HepG2 (cell line): ENCODE results near the gene GARS1. TPM values are rescaled to one million over a fixed set of nuclear protein-coding genes. Genes with fewer than 3 reads are reported as not detected.
"Not testable (repeated sequence)": the region's sequence is repeated elsewhere in the genome, so short reads cannot be mapped to it uniquely, and the experiment has no call there.

Experiments used
- ATAC-seq: fragments of 200-7000 bp; cut with Tn5 transposase; 3 replicates; pipeline ENCODE4 v1.9.1; 2020; ENCODE audit warnings: mild to moderate bottlenecking, moderate library complexity
- BruUV-seq: library from RNA; stranded (reverse); fragments of 400-500 nt; replicated peaks from 2 replicates; lab custom pipeline; 2021; lab: Mats Ljungman, UMichigan
- CTCF ChIA-PET: fragments of 300-600 bp; formaldehyde crosslinking; extraction: SDS; loops from one replicate; lab custom pipeline; 2021; ENCODE audit warnings: low total read pairs, inconsistent platforms, low intra/inter-chr PET ratio; lab: Yijun Ruan, JAX
- POLR2A ChIA-PET: fragments of 350-600 bp; sonication (Branson Sonifier 250); formaldehyde crosslinking; loops from one replicate; lab custom pipeline; 2020; ENCODE audit warnings: antibody characterized with exemption, inconsistent platforms; lab: Yijun Ruan, JAX
- DNase-seq: peaks from one replicate; pipeline ENCODE4 v3.0.0-alpha.2; 2015; ENCODE audit warnings: low spot score
- FAIRE-seq: peaks from 3 replicates; lab custom pipeline; 2011; peaks lifted over from hg19 to GRCh38; lab: Jason Lieb, UNC
- H2AFZ ChIP-seq: one replicate; pipeline ENCODE4 v1.6.1; 2011; ENCODE audit warnings: low read length, inconsistent platforms
- H3K27ac ChIP-seq: fragments of 300-600 bp; 3 replicates; pipeline ENCODE4 v1.8.0; 2011; ENCODE audit warnings: mixed run types, mild to moderate bottlenecking, mixed read lengths, low read length, inconsistent platforms; ENCODE audit not compliant: insufficient read depth; ENCODE audit errors: extremely low read length
- H3K27me3 ChIP-seq, 2 experiments: fragments of 200-600 bp in 1 of 2; 2 replicates in 1 of 2; 3 replicates in 1 of 2; pipeline versions ENCODE4 v1.6.0 to v1.8.0; 2011; ENCODE audit warnings: low read length in 2 of 2, mild to moderate bottlenecking in 2 of 2, moderate library complexity in 2 of 2, inconsistent platforms in 1 of 2; ENCODE audit not compliant: insufficient read depth in 2 of 2, control insufficient read depth in 1 of 2
- H3K36me3 ChIP-seq, 2 experiments: fragments of 200-600 bp in 1 of 2; replicated peaks in 1 of 2; 2 replicates in 1 of 2; 3 replicates in 1 of 2; pipeline versions ENCODE4 v1.5.1 to v1.8.0; 2011; ENCODE audit warnings: low read length in 2 of 2, inconsistent platforms in 1 of 2; ENCODE audit not compliant: insufficient read depth in 2 of 2, control insufficient read depth in 1 of 2
- H3K4me1 ChIP-seq: 2 replicates; pipeline ENCODE4 v1.5.1; 2012; ENCODE audit warnings: low read length, inconsistent platforms; ENCODE audit not compliant: insufficient read depth
- H3K4me2 ChIP-seq: 2 replicates; pipeline ENCODE4 v1.6.0; 2011; ENCODE audit warnings: low read depth, low read length, inconsistent platforms
- H3K4me3 ChIP-seq, 3 experiments: fragments of 200-600 bp in 1 of 3; sonication (generic), shearing (Covaris generic) in 1 of 3; replicated peaks in 1 of 3; 2 replicates each; pipeline ENCODE4 v1.5.1; 2011 to 2016; ENCODE audit warnings: low read length in 3 of 3, inconsistent platforms in 2 of 3, low read depth in 2 of 3, mild to moderate bottlenecking in 2 of 3, control low read depth in 1 of 3, mixed read lengths in 1 of 3; ENCODE audit not compliant: insufficient read depth in 1 of 3
- H3K79me2 ChIP-seq: one replicate; pipeline ENCODE4 v1.6.1; 2011; ENCODE audit warnings: low read length, inconsistent platforms; ENCODE audit not compliant: insufficient read depth
- H3K9ac ChIP-seq: 2 replicates; pipeline ENCODE4 v1.6.0; 2011; ENCODE audit warnings: mild to moderate bottlenecking, low read depth, low read length, inconsistent platforms; ENCODE audit not compliant: insufficient read depth
- H3K9me3 ChIP-seq: 2 replicates; pipeline ENCODE4 v1.5.1; 2012; ENCODE audit warnings: mild to moderate bottlenecking, low read length
- H4K20me1 ChIP-seq: 2 replicates; pipeline ENCODE4 v1.6.0; 2011; ENCODE audit warnings: inconsistent platforms, mild to moderate bottlenecking, low read length, moderate library complexity; ENCODE audit not compliant: insufficient read depth
- CEBPB ChIP-seq: IDR thresholded peaks from 2 replicates; pipeline ENCODE4 v1.6.1; 2011; ENCODE audit warnings: low read depth, low read length, improper control_type of control experiment, borderline replicate concordance
- GABPB1 ChIP-seq: IDR thresholded peaks from 2 replicates; pipeline ENCODE4 v1.6.1; 2016; ENCODE audit warnings: mild to moderate bottlenecking, missing genetic modification reagents, moderate library complexity, missing compliant biosample characterization
- JUND ChIP-seq: sonication (generic); formaldehyde crosslinking; IDR thresholded peaks from 2 replicates; pipeline ENCODE4 v1.8.0; 2022; ENCODE audit warnings: mild to moderate bottlenecking, missing genetic modification reagents
- ZKSCAN8 ChIP-seq: IDR thresholded peaks from 2 replicates; pipeline ENCODE4 v1.6.1; 2016; ENCODE audit warnings: borderline replicate concordance, missing genetic modification reagents, missing compliant biosample characterization
- ZNF720 ChIP-seq: sonication (generic); formaldehyde crosslinking; IDR thresholded peaks from 2 replicates; pipeline ENCODE4 v1.4.0; 2020; ENCODE audit warnings: missing genetic modification reagents
- WGBS: methylation state at CpG from one replicate; pipeline ENCODE4 v1.1.6; 2017; ENCODE audit warnings: low lambda C conversion rate; 5-methylcytosine and 5-hydroxymethylcytosine counted together
- in situ Hi-C: cut with HindIII; loops from 2 replicates; pipeline ENCODE4 v1.10.0; 2017; ENCODE audit warnings: low pct_unique_long_range_greater_than_20kb; ENCODE audit not compliant: extremely low pct_ligation_motif_present
- intact Hi-C: fragments of 100-400 bp; cut with micrococcal nuclease; formaldehyde crosslinking; loops from one replicate; pipeline ENCODE4 v1.10.0; 2022; ENCODE audit not compliant: unreplicated experiment
- polyA plus RNA-seq, 8 experiments: library from polyadenylated mRNA; depleted of rRNA in 3 of 8; stranded (reverse) in 7 of 8; unstranded in 1 of 8; fragments of >200 nt; fragmentation: Illumina TruSeq in 4 of 8; extraction: Trizol in 4 of 8; gene quantifications; 2 replicates each; pipeline versions ENCODE4 v1.2.1 to v1.2.3, GENCODE V29; 2011 to 2016; ENCODE audit warnings: low read depth in 4 of 8, missing spikeins in 1 of 8, mixed read lengths in 1 of 8; ENCODE audit not compliant: insufficient read depth in 1 of 8
- total RNA-seq, 5 experiments: library from RNA; depleted of rRNA; stranded (reverse); fragments of >200 nt; fragmentation: Illumina TruSeq; extraction: Trizol; gene quantifications; 2 replicates each; pipeline ENCODE4 v1.2.3, GENCODE V29; 2016; ENCODE audit warnings: low read depth in 1 of 5

GARS1 gene
- total and polyA plus RNA-seq, 2 of the 13 experiments (the other 11 are each of a cell fraction or from before 2014, with no cell fraction given) = 140 to 460 TPM

DNA sequence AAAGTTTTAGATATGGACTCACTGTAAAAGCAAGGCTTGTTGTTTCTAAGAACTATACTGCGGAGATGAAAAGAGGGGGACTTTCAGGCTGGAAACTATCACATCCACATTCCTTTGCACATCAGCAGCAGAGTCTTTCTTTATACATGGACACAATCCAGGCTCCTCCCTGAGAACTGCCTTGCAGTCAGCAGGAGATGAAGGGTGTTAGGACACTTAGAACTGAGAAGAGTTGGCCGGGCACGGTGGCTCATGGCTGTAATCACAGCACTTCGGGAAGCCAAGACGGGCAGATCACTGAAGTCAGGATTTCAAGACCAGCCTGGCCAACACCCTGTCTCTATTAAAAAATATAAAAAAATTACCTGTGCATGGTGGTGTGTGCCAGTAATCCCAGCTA lies 9.7 kb upstream of the GARS1 start:
- WGBS = 99% methylated on average over 5 of the region's 5 CpGs
- Histone ChIP-seq H3K27me3 (no peaks in the 10 kb centered on the region), H4K20me1 (no peaks in the 10 kb centered on the region), H3K4me2 (no peak overlapping the region), H3K79me2 (peaks cover 4% of the 10 kb centered on the region), H3K27ac (no peak overlapping the region), H2AFZ (no peak overlapping the region), H3K36me3 (peaks cover 0 to 17% of the 10 kb centered on the region in 2 experiments; a peak in 2 of 5 replicates), H3K4me1 (no peaks in the 10 kb centered on the region), H3K4me3 (no peak overlapping the region), H3K9ac (no peak overlapping the region), H3K9me3 (0 out of 2 replicates have a peak, but pooled peaks cover 5% of the 10 kb centered on the region)
- TF ChIP-seq ZNF720 (CRISPR knock-in tag) = no peak
- TF ChIP-seq GABPB1 (CRISPR knock-in tag) = no peak
- TF ChIP-seq JUND = no peak
- ATAC-seq (no peak), DNase-seq (no peak), FAIRE-seq (no peak)
- POLR2A ChIA-PET = no interaction called here
- intact Hi-C loops (no loop called here), in situ Hi-C loops (no loop called here)
- BruUV-seq = no TSS peak
- CTCF ChIA-PET = no interaction called here

DNA sequence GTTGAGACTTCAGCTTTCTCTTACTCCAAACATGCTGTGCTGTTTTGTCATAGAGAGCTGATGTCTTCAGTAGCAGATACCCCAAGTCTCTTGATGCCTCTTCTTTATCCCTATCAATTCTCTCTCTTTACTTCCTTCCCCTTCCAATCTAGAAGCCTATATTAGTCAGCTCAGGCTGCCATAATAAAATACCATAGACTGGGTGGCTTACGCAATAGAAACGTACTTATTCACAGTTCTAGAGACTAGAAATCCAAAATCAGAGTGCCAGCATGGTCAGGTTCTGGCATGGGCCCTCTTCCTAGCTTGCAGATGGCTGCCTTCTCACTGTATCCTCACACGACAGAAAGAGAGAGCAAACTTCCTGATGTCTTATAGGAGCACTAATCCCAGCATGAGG lies 9.0 kb upstream of the GARS1 start:
- no peaks in the 10 kb centered on the region for H3K4me1 ChIP-seq
- DNase-seq = no peak
- POLR2A ChIA-PET = interaction anchor here (0.8 kb wide), 1 partner anchor 8 kb away, joined by 3 read pairs; the partner anchor contains the start of gene GARS1
- intact Hi-C loops (no loop called here), in situ Hi-C loops (no loop called here)
- FAIRE-seq = no peak
- H3K27ac ChIP-seq = no peak overlapping the region
- peaks cover 0 to 14% of the 10 kb centered on the region in 2 experiments; a peak in 2 of 5 replicates for H3K36me3 ChIP-seq
- H3K4me3 ChIP-seq = no peak overlapping the region
- H2AFZ ChIP-seq = no peak overlapping the region
- H3K9me3 ChIP-seq = 0 out of 2 replicates have a peak, but pooled peaks cover 5% of the 10 kb centered on the region
- no peaks in the 10 kb centered on the region for H4K20me1 ChIP-seq
- CTCF ChIA-PET = no interaction called here
- BruUV-seq = no TSS peak
- no peaks in the 10 kb centered on the region for H3K27me3 ChIP-seq
- no peak overlapping the region for H3K4me2 ChIP-seq
- peak; percentile 35; the same call in 1 of the 2 replicates for TF ChIP-seq CEBPB
- no peak for TF ChIP-seq ZKSCAN8 (CRISPR knock-in tag)
- no peak for ATAC-seq
- 91% methylated on average over 3 of the region's 3 CpGs for WGBS
- H3K9ac ChIP-seq = no peak overlapping the region
- peaks cover 4% of the 10 kb centered on the region for H3K79me2 ChIP-seq

DNA sequence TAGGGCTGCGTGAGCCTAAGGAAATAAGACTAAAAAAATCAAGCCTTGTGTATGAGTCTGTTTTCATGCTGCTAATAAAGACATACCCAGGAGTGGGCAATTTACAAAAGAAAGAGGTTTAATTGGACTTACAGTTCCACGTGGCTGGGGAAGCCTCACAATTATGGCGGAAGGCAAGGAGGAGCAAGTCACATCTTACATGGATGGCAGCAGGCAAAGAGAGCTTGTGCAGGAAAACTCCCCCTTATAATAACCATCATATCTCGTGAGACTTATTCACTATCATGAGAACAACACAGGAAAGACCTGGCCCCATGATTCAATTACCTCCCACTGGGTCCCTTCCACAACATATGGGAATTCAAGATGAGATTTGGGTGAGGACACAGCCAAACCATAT lies 7.1 kb upstream of the GARS1 start:
- H3K4me1 ChIP-seq, H3K9ac ChIP-seq, FAIRE-seq, intact Hi-C loops, CTCF ChIA-PET, H3K9me3 ChIP-seq, in situ Hi-C loops, H3K79me2 ChIP-seq, ATAC-seq, BruUV-seq, H3K27me3 ChIP-seq, DNase-seq, H3K4me3 ChIP-seq, H2AFZ ChIP-seq, POLR2A ChIA-PET, H3K4me2 ChIP-seq, H3K27ac ChIP-seq, H4K20me1 ChIP-seq: not testable (repeated sequence)
- H3K36me3 ChIP-seq = peaks cover 0 to 12% of the 10 kb centered on the region in 2 experiments; a peak in 2 of 5 replicates
- 98% methylated on average over 4 of the region's 4 CpGs for WGBS
